Astrocyte of the spinal cord (primary cell): ENCODE data around the gene SERPINE2.

Experiments
- DNase-seq: peaks from one replicate; pipeline ENCODE4 v3.0.0; 2011; ENCODE audit warnings: low read depth, low spot score
- H3K4me3 ChIP-seq: 2 replicates; pipeline ENCODE4 v1.5.1; 2011; ENCODE audit warnings: low read depth, mild to moderate bottlenecking, low read length, moderate library complexity
- CTCF ChIP-seq: IDR thresholded peaks from 2 replicates; pipeline ENCODE4 v1.5.1; 2012; ENCODE audit warnings: low read depth, mild to moderate bottlenecking, low read length, inconsistent platforms
- in situ Hi-C: cut with HindIII; loops from 2 replicates; pipeline ENCODE4 v1.10.0; 2017; ENCODE audit warnings: low sequenced_read_pairs

Gene SERPINE2

DNA sequence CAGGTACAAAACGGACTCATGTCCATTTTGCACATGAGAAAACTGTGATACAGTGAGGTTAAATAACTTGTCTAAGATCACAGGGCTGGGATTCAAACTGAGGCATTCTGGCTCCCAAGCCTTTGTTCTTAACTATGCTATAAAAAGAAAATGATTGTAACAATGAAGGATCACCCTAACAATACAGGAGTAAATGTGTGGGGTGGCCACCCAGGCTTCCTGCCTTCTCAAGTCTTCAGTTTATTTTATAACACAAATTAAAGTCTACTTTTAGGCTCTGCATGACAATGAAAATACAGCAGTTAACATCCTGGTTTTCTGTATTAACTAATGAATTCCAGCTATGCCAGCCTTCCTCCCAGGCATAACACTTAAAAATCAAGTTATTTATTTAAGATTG, 101.6 kb downstream of the SERPINE2 start:
- no peak for DNase-seq
- in situ Hi-C loops = no loop called here
- no peak overlapping the region for H3K4me3 ChIP-seq
- TF ChIP-seq CTCF = no peak

GRCh38 chr2:223936862-223937326, 102.2 kb downstream of the SERPINE2 start:
- no peak for TF ChIP-seq CTCF
- H3K4me3 ChIP-seq = no peak overlapping the region
- in situ Hi-C loops = no loop called here
- peak; percentile 12 for DNase-seq

DNA sequence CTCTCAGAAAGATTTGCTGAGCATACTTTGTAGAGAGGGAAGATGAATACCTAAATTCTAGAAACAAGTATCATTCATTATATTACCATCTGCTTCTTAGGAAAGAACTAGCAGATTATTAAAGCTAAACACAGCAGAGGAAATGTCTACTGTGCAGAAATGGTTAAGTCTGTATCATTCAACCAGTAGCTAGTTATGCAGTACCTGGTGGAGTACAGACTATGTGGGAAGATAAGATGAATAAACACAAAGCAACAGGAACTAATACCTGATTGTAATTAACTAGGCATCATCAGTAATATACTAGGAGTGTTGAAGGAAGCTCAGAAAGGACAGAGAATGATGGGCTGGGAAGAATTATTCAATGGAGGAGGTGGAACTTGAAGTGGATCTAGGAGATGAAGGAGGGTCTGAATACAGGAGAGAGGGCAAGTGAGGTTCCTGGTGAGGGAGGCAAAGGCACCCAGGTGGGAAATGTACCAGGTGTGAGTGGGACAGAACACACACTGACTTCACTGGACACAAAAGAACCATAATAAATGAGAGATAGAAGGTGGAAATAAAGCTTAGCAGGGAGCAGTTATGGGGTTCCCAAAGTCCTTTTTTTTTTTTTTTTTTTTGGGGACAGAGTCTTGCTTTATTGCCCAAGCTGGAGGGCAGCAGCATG, 103.5 kb downstream of the SERPINE2 start:
- in situ Hi-C loops = no loop called here
- no peak overlapping the region for H3K4me3 ChIP-seq
- DNase-seq = no peak
- no peak for TF ChIP-seq CTCF

- in situ Hi-C loops = no loop called here
These were observed 104.2 kb downstream of the SERPINE2 start for GRCh38 chr2:223934870-223935269.

GRCh38 chr2:223932816-223933800, 106.0 kb downstream of the SERPINE2 start:
- TF ChIP-seq CTCF = no peak
- H3K4me3 ChIP-seq = no peak overlapping the region
- DNase-seq = no peak
- in situ Hi-C loops = no loop called here

More at GRCh38 chr2:223934870-223935269, 104.2 kb downstream of the SERPINE2 start:
- no peak for TF ChIP-seq CTCF
- no peak for DNase-seq
- no peak overlapping the region for H3K4me3 ChIP-seq

DNA sequence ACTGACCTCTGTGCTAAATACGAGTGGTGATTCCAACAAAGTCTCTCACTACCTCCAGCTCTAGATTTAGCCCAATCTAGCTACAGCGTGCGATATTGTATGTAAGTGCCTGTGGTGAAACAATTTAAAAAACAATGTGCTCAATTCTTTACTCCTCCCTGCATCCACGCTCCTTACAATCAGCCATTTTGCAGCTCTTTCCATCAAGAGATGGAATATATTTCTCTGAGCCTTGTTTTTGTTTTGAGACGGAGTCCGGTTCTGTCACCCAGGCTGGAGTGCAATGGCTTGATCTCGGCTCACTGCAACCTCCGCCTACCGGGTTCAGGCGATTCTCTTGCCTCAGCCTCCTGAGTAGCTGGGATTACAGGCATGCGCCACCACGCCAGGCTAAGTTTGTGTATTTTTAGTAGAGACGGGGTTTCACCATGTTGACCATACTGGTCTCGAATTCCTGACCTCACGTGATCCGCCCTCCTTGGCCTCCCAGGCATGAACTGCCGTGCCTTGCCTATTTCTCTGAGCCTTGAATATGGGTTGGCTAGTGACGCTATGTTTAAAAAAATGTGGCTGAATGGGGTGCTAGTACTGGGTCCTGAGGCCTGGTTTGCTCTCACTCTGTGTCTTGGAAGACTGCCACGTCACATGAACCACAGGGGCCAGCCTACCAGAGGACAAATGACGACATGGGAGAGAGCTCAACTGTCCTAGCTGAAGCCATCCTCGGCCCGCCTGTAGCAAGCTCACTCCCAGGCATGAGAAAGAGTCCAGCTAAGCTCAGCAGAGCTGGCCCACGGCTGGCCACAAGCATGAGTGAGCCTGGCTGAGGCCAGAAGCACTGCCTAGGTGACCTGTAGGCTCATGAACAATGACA, 108.7 kb downstream of the SERPINE2 start:
- peak; percentile 25 for DNase-seq
- no peak for TF ChIP-seq CTCF
- in situ Hi-C loops = no loop called here

More for the DNA sequence above, 108.7 kb downstream of the SERPINE2 start:
- no peak overlapping the region for H3K4me3 ChIP-seq
